HepG2 (cell line): ENCODE data around the gene PTPRU. TPM values are rescaled to one million over a fixed set of nuclear protein-coding genes. Genes with fewer than 3 reads are reported as not detected.

ENCODE experiments used
- ATAC-seq: fragments of 200-7000 bp; cut with Tn5 transposase; 3 replicates; pipeline ENCODE4 v1.9.1; 2020; ENCODE audit warnings: mild to moderate bottlenecking, moderate library complexity
- BruUV-seq: library from RNA; stranded (reverse); fragments of 400-500 nt; replicated peaks from 2 replicates; lab custom pipeline; 2021; lab: Mats Ljungman, UMichigan
- CTCF ChIA-PET: fragments of 300-600 bp; formaldehyde crosslinking; extraction: SDS; loops from one replicate; lab custom pipeline; 2021; ENCODE audit warnings: low total read pairs, inconsistent platforms, low intra/inter-chr PET ratio; lab: Yijun Ruan, JAX
- POLR2A ChIA-PET: fragments of 350-600 bp; sonication (Branson Sonifier 250); formaldehyde crosslinking; loops from one replicate; lab custom pipeline; 2020; ENCODE audit warnings: antibody characterized with exemption, inconsistent platforms; lab: Yijun Ruan, JAX
- DNase-seq: peaks from one replicate; pipeline ENCODE4 v3.0.0-alpha.2; 2015; ENCODE audit warnings: low spot score
- FAIRE-seq: peaks from 3 replicates; lab custom pipeline; 2011; peaks lifted over from hg19 to GRCh38; lab: Jason Lieb, UNC
- H2AFZ ChIP-seq: one replicate; pipeline ENCODE4 v1.6.1; 2011; ENCODE audit warnings: low read length, inconsistent platforms
- H3K27ac ChIP-seq: fragments of 300-600 bp; 3 replicates; pipeline ENCODE4 v1.8.0; 2011; ENCODE audit warnings: mixed run types, mild to moderate bottlenecking, mixed read lengths, low read length, inconsistent platforms; ENCODE audit not compliant: insufficient read depth; ENCODE audit errors: extremely low read length
- H3K27me3 ChIP-seq, 2 experiments: fragments of 200-600 bp in 1 of 2; 2 replicates in 1 of 2; 3 replicates in 1 of 2; pipeline versions ENCODE4 v1.6.0 to v1.8.0; 2011; ENCODE audit warnings: low read length in 2 of 2, mild to moderate bottlenecking in 2 of 2, moderate library complexity in 2 of 2, inconsistent platforms in 1 of 2; ENCODE audit not compliant: insufficient read depth in 2 of 2, control insufficient read depth in 1 of 2
- H3K36me3 ChIP-seq, 2 experiments: fragments of 200-600 bp in 1 of 2; replicated peaks in 1 of 2; 2 replicates in 1 of 2; 3 replicates in 1 of 2; pipeline versions ENCODE4 v1.5.1 to v1.8.0; 2011; ENCODE audit warnings: low read length in 2 of 2, inconsistent platforms in 1 of 2; ENCODE audit not compliant: insufficient read depth in 2 of 2, control insufficient read depth in 1 of 2
- H3K4me1 ChIP-seq: 2 replicates; pipeline ENCODE4 v1.5.1; 2012; ENCODE audit warnings: low read length, inconsistent platforms; ENCODE audit not compliant: insufficient read depth
- H3K4me2 ChIP-seq: 2 replicates; pipeline ENCODE4 v1.6.0; 2011; ENCODE audit warnings: low read depth, low read length, inconsistent platforms
- H3K4me3 ChIP-seq, 3 experiments: fragments of 200-600 bp in 1 of 3; sonication (generic), shearing (Covaris generic) in 1 of 3; replicated peaks in 1 of 3; 2 replicates each; pipeline ENCODE4 v1.5.1; 2011 to 2016; ENCODE audit warnings: low read length in 3 of 3, inconsistent platforms in 2 of 3, low read depth in 2 of 3, mild to moderate bottlenecking in 2 of 3, control low read depth in 1 of 3, mixed read lengths in 1 of 3; ENCODE audit not compliant: insufficient read depth in 1 of 3
- H3K79me2 ChIP-seq: one replicate; pipeline ENCODE4 v1.6.1; 2011; ENCODE audit warnings: low read length, inconsistent platforms; ENCODE audit not compliant: insufficient read depth
- H3K9ac ChIP-seq: 2 replicates; pipeline ENCODE4 v1.6.0; 2011; ENCODE audit warnings: mild to moderate bottlenecking, low read depth, low read length, inconsistent platforms; ENCODE audit not compliant: insufficient read depth
- H3K9me3 ChIP-seq: 2 replicates; pipeline ENCODE4 v1.5.1; 2012; ENCODE audit warnings: mild to moderate bottlenecking, low read length
- H4K20me1 ChIP-seq: 2 replicates; pipeline ENCODE4 v1.6.0; 2011; ENCODE audit warnings: inconsistent platforms, mild to moderate bottlenecking, low read length, moderate library complexity; ENCODE audit not compliant: insufficient read depth
- FOXA3 ChIP-seq: IDR thresholded peaks from 2 replicates; pipeline ENCODE4 v1.6.1; 2016; ENCODE audit warnings: missing genetic modification reagents, missing compliant biosample characterization
- JUNB ChIP-seq: sonication (generic); formaldehyde crosslinking; IDR thresholded peaks from 2 replicates; pipeline ENCODE4 v1.8.0; 2022; ENCODE audit warnings: missing genetic modification reagents, mild to moderate bottlenecking, borderline replicate concordance
- U2AF1 ChIP-seq: fragments of 200-400 bp; formaldehyde crosslinking; optimal IDR thresholded peaks from 2 replicates; pipeline ENCODE3; 2017; ENCODE audit warnings: mild to moderate bottlenecking, low read depth, low read length
- ZMYM4 ChIP-seq: sonication (generic); formaldehyde crosslinking; IDR thresholded peaks from 2 replicates; pipeline ENCODE4 v1.8.1; 2023; ENCODE audit warnings: mild to moderate bottlenecking, missing genetic modification reagents
- ZNF234 ChIP-seq: sonication (generic); formaldehyde crosslinking; conservative IDR thresholded peaks from 2 replicates; pipeline ENCODE4 v1.5.1; 2020; ENCODE audit warnings: mild to moderate bottlenecking, missing genetic modification reagents
- ZNF253 ChIP-seq: sonication (generic); formaldehyde crosslinking; IDR thresholded peaks from 2 replicates; pipeline ENCODE4 v1.8.0; 2022; ENCODE audit warnings: mild to moderate bottlenecking, missing genetic modification reagents, borderline replicate concordance
- ZNF441 ChIP-seq: sonication (generic); formaldehyde crosslinking; IDR thresholded peaks from 2 replicates; pipeline ENCODE4 v1.7.0; 2021; ENCODE audit warnings: missing genetic modification reagents, borderline replicate concordance
- ZNF570 ChIP-seq: sonication (generic); formaldehyde crosslinking; IDR thresholded peaks from 2 replicates; pipeline ENCODE4 v1.4.0; 2020; ENCODE audit warnings: mild to moderate bottlenecking, missing genetic modification reagents, borderline replicate concordance
- ZNF713 ChIP-seq: sonication (generic); formaldehyde crosslinking; IDR thresholded peaks from 2 replicates; pipeline ENCODE4 v1.4.0; 2020; ENCODE audit warnings: mild to moderate bottlenecking, missing genetic modification reagents
- ZNF792 ChIP-seq: IDR thresholded peaks from 2 replicates; pipeline ENCODE4 v1.6.1; 2016
- WGBS: methylation state at CpG from one replicate; pipeline ENCODE4 v1.1.6; 2017; ENCODE audit warnings: low lambda C conversion rate; 5-methylcytosine and 5-hydroxymethylcytosine counted together
- in situ Hi-C: cut with HindIII; loops from 2 replicates; pipeline ENCODE4 v1.10.0; 2017; ENCODE audit warnings: low pct_unique_long_range_greater_than_20kb; ENCODE audit not compliant: extremely low pct_ligation_motif_present
- intact Hi-C: fragments of 100-400 bp; cut with micrococcal nuclease; formaldehyde crosslinking; loops from one replicate; pipeline ENCODE4 v1.10.0; 2022; ENCODE audit not compliant: unreplicated experiment
- polyA plus RNA-seq, 8 experiments: library from polyadenylated mRNA; depleted of rRNA in 3 of 8; stranded (reverse) in 7 of 8; unstranded in 1 of 8; fragments of >200 nt; fragmentation: Illumina TruSeq in 4 of 8; extraction: Trizol in 4 of 8; gene quantifications; 2 replicates each; pipeline versions ENCODE4 v1.2.1 to v1.2.3, GENCODE V29; 2011 to 2016; ENCODE audit warnings: low read depth in 4 of 8, missing spikeins in 1 of 8, mixed read lengths in 1 of 8; ENCODE audit not compliant: insufficient read depth in 1 of 8
- total RNA-seq, 5 experiments: library from RNA; depleted of rRNA; stranded (reverse); fragments of >200 nt; fragmentation: Illumina TruSeq; extraction: Trizol; gene quantifications; 2 replicates each; pipeline ENCODE4 v1.2.3, GENCODE V29; 2016; ENCODE audit warnings: low read depth in 1 of 5
- TF ChIP-seq, protein P1 (sequence below): sonication (generic); formaldehyde crosslinking; IDR thresholded peaks from 2 replicates; pipeline ENCODE4 v1.4.0; 2020; ENCODE audit warnings: mild to moderate bottlenecking, missing genetic modification reagents
- TF ChIP-seq, protein P2 (sequence below): sonication (generic); formaldehyde crosslinking; IDR thresholded peaks from 2 replicates; pipeline ENCODE4 v1.4.0; 2020; ENCODE audit warnings: missing genetic modification reagents
- TF ChIP-seq, protein P3 (sequence below): sonication (generic); formaldehyde crosslinking; IDR thresholded peaks from 2 replicates; pipeline ENCODE4 v1.5.0; 2020; ENCODE audit warnings: missing genetic modification reagents

The PTPRU gene
- total and polyA plus RNA-seq, 2 of the 13 experiments (the other 11 are each of a cell fraction or from before 2014, with no cell fraction given): 21.6 to 22.3 TPM

DNA sequence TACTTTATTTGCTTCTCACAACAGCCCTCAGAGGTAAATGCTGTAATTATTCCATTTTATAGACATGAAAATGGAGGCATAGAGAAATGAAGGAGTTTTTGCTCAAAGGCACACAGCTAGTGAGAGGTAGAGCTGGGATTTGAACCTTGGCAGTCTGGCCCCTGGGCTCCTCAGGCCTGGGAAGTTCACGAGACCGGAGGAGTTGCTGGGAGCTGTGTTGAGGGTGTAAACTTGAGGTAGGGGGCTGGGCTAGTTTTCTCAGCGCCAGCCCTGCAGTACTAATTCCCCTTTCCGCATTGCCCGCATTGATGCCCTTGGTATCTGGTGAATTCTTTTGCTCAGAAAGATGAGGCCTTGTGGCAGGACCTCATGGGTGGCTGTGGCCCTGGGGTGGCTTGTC lies 73.3 kb downstream of the PTPRU start (continued):
- TF ChIP-seq, protein P1, sequence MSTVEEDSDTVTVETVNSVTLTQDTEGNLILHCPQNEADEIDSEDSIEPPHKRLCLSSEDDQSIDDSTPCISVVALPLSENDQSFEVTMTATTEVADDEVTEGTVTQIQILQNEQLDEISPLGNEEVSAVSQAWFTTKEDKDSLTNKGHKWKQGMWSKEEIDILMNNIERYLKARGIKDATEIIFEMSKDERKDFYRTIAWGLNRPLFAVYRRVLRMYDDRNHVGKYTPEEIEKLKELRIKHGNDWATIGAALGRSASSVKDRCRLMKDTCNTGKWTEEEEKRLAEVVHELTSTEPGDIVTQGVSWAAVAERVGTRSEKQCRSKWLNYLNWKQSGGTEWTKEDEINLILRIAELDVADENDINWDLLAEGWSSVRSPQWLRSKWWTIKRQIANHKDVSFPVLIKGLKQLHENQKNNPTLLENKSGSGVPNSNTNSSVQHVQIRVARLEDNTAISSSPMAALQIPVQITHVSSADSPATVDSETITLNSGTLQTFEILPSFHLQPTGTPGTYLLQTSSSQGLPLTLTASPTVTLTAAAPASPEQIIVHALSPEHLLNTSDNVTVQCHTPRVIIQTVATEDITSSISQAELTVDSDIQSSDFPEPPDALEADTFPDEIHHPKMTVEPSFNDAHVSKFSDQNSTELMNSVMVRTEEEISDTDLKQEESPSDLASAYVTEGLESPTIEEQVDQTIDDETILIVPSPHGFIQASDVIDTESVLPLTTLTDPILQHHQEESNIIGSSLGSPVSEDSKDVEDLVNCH (CRISPR knock-in tag): no peak

DNA sequence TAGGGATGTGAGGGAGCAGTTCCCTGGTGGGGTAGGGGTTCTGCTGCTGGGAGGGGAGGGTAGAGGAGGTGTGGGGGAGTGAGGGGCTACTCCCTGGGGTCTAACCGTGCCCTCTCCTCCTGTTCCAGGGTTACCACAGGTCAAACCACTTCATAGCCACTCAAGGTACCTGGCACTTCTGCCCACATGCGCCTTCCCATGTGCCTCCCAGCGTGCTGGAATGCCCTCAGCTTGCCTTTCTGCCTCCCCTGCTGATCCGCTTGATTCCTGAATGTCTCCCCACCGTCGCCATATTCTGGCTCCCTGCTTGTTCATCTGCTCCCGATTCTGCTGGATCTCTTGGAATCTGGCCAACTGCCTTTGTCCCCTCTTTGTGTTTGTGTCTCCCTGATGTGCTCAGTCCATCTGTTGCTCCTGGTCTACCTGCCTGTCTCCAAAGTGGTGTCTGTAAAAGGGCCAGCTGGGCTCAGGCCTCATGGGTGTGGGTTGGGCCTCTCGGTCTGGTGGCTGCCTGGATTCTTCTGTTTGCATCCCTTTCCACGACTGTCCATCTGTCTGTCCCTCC lies 74.4 kb downstream of the PTPRU start:
- DNase-seq (no peak), ATAC-seq (no peak), FAIRE-seq (no peak)
- H2AFZ ChIP-seq: no peak overlapping the region
- in situ Hi-C loops: no loop called here
- H3K9ac ChIP-seq: no peak overlapping the region
- H3K36me3 ChIP-seq: peaks cover 9 to 26% of the 10 kb centered on the region in 2 experiments; a peak in 4 of 5 replicates
- no peaks in the 10 kb centered on the region for H4K20me1 ChIP-seq
- intact Hi-C loops: no loop called here
- no peak overlapping the region for H3K4me2 ChIP-seq
- no peak overlapping the region for H3K4me3 ChIP-seq
- 97% methylated on average over 8 of the region's 9 CpGs for WGBS
- H3K9me3 ChIP-seq: no peaks in the 10 kb centered on the region
- BruUV-seq: no TSS peak
- ChIA-PET CTCF (no interaction called here), POLR2A (no interaction called here)
- no peak overlapping the region for H3K27ac ChIP-seq
- H3K79me2 ChIP-seq: no peaks in the 10 kb centered on the region
- no peaks in the 10 kb centered on the region for H3K4me1 ChIP-seq
- H3K27me3 ChIP-seq: no peaks in the 10 kb centered on the region
- no peak for TF ChIP-seq U2AF1
- no peak for TF ChIP-seq ZNF713 (CRISPR knock-in tag)
- TF ChIP-seq ZNF234 (CRISPR knock-in tag): no peak
- TF ChIP-seq JUNB (CRISPR knock-in tag): no peak
- no peak for TF ChIP-seq ZNF570 (CRISPR knock-in tag)
- no peak for TF ChIP-seq ZMYM4 (CRISPR knock-in tag)
- TF ChIP-seq, protein P2, sequence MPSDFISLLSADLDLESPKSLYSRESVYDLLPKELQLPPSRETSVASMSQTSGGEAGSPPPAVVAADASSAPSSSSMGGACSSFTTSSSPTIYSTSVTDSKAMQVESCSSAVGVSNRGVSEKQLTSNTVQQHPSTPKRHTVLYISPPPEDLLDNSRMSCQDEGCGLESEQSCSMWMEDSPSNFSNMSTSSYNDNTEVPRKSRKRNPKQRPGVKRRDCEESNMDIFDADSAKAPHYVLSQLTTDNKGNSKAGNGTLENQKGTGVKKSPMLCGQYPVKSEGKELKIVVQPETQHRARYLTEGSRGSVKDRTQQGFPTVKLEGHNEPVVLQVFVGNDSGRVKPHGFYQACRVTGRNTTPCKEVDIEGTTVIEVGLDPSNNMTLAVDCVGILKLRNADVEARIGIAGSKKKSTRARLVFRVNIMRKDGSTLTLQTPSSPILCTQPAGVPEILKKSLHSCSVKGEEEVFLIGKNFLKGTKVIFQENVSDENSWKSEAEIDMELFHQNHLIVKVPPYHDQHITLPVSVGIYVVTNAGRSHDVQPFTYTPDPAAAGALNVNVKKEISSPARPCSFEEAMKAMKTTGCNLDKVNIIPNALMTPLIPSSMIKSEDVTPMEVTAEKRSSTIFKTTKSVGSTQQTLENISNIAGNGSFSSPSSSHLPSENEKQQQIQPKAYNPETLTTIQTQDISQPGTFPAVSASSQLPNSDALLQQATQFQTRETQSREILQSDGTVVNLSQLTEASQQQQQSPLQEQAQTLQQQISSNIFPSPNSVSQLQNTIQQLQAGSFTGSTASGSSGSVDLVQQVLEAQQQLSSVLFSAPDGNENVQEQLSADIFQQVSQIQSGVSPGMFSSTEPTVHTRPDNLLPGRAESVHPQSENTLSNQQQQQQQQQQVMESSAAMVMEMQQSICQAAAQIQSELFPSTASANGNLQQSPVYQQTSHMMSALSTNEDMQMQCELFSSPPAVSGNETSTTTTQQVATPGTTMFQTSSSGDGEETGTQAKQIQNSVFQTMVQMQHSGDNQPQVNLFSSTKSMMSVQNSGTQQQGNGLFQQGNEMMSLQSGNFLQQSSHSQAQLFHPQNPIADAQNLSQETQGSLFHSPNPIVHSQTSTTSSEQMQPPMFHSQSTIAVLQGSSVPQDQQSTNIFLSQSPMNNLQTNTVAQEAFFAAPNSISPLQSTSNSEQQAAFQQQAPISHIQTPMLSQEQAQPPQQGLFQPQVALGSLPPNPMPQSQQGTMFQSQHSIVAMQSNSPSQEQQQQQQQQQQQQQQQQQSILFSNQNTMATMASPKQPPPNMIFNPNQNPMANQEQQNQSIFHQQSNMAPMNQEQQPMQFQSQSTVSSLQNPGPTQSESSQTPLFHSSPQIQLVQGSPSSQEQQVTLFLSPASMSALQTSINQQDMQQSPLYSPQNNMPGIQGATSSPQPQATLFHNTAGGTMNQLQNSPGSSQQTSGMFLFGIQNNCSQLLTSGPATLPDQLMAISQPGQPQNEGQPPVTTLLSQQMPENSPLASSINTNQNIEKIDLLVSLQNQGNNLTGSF (CRISPR knock-in tag): no peak
- TF ChIP-seq, protein P3, sequence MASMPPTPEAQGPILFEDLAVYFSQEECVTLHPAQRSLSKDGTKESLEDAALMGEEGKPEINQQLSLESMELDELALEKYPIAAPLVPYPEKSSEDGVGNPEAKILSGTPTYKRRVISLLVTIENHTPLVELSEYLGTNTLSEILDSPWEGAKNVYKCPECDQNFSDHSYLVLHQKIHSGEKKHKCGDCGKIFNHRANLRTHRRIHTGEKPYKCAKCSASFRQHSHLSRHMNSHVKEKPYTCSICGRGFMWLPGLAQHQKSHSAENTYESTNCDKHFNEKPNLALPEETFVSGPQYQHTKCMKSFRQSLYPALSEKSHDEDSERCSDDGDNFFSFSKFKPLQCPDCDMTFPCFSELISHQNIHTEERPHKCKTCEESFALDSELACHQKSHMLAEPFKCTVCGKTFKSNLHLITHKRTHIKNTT (CRISPR knock-in tag): no peak
- TF ChIP-seq ZNF792 (CRISPR knock-in tag): no peak
- TF ChIP-seq FOXA3 (CRISPR knock-in tag): no peak
- no peak for TF ChIP-seq ZNF253 (CRISPR knock-in tag)
- TF ChIP-seq ZNF441: no peak
